ENCODE data around the gene LRRC61.

The LRRC61 gene

DNA sequence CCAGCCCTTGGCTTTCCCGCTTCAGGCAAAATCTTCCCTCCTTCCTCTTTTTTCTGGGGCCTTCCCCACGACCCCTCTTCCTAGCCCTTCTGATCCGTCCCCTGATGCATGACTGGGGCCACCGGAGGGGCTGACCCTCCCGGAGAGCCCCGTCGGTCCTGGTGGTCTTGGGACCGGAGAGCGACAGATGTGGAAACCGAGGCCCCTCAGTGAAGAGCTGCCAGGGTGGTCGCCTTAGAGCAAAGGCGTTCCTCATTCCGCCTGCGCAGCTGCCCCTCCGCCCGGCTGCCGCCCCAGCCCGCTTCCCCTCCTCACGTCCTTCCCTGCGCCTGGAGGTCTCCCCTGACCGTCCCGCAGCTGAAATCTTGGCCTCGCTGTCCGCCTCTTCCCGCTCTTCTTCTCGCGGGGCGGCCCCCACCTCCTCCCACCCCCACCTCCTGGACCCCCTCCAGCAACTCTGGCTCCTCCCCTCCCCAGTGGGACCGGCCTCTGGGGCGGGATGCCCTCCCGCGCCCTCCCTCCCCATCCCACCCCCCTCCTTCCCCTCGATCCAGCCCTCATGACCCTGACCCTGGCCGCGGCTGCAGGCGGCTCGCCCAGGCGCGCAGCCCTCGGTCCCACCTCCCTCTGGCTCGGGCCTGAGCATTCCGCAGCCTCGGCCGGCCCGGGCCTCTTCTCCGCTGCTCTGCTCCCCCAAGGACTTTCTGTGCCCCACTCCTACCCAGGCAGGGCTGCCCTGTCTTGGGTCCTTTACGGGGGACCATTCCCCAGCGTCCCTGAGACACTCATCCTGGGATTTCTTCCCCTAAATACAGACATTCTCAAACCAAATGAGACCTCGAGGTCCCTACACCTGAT lies 18.3 kb downstream of the LRRC61 start, which contains the start of gene RARRES2:
TSS of gene RARRES2 (minus strand) at position 367 of the 858 bp plus-strand sequence. CDS start 1,020 bp downstream, outside the sequence.
- Histone ChIP-seq H3K36me3 (ENCODE audit: control insufficient read depth in 1 of 2, insufficient read depth in 2 of 2, low read length in 2 of 2) (peaks cover 0 to 8% of the 10 kb centered on the region in 2 donors), H3K4me3 (ENCODE audit: low read depth in 1 of 2, low read length in 2 of 2) (peak within 1 kb of the TSS; percentile 55 to 72), H3K9me3 (ENCODE audit: control insufficient read depth in 1 of 2, low read length in 2 of 2) (peaks cover 0 to 3% of the 10 kb centered on the region in 2 donors), H3K27ac (ENCODE audit: low read length) (no peak within 1 kb of the TSS), H3K4me1 (ENCODE audit: control insufficient read depth in 1 of 2, insufficient read depth in 2 of 2, low read length in 2 of 2) (peaks cover 3 to 45% of the 10 kb centered on the region in 2 donors), H3K27me3 (ENCODE audit: low read depth, low read length) (no peaks in the 10 kb centered on the region)

DNA sequence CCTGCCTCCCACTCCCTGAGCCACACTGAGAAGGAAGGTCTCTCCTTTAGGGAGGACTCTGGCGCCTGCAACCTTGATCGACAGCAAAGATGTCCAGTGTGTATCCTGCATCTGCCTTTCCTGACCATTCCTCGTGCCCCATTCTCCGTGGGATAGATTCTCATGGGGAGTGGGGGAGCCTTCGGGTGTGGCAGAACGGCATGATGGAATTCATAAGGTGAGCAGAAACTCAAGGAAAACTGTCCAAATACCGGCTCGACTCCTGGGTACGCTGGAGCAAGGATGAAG lies 18.9 kb downstream of the LRRC61 start:
- H3K4me3 ChIP-seq (ENCODE audit: low read depth in 1 of 2, low read length in 2 of 2) = peak overlapping the region in 1 of 2 donors; percentile 38
- peaks cover 0 to 3% of the 10 kb centered on the region in 2 donors for H3K9me3 ChIP-seq (ENCODE audit: control insufficient read depth in 1 of 2, low read length in 2 of 2)
- peaks cover 0 to 8% of the 10 kb centered on the region in 2 donors for H3K36me3 ChIP-seq (ENCODE audit: control insufficient read depth in 1 of 2, insufficient read depth in 2 of 2, low read length in 2 of 2)
- H3K4me1 ChIP-seq (ENCODE audit: control insufficient read depth in 1 of 2, insufficient read depth in 2 of 2, low read length in 2 of 2) = peaks cover 3 to 40% of the 10 kb centered on the region in 2 donors
- no peaks in the 10 kb centered on the region for H3K27me3 ChIP-seq (ENCODE audit: low read depth, low read length)
- H3K27ac ChIP-seq (ENCODE audit: low read length) = no peak overlapping the region

DNA sequence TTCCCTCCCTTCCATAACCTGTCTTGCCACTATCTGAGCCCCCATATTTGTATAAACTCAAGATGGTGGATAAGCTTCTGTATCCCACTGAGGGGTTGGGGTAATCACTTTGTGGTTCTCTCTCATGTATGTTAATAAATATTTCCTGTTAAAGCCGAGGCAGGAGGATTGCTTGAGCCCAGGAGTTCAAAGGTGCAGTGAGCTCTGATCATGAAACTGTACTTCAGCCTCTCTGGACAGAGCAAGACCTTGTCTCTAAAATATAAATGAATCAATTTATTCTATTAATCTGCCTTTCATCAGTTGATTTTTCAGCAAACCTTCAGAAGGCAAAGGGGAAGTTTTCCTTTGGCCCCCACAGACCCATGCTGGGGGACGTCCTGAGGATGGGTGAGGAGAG lies 20.1 kb downstream of the LRRC61 start:
- Histone ChIP-seq H3K4me3 (ENCODE audit: low read depth in 1 of 2, low read length in 2 of 2) (no peak overlapping the region), H3K27ac (ENCODE audit: low read length) (no peak overlapping the region), H3K27me3 (ENCODE audit: low read depth, low read length) (no peaks in the 10 kb centered on the region), H3K9me3 (ENCODE audit: control insufficient read depth in 1 of 2, low read length in 2 of 2) (peaks cover 0 to 3% of the 10 kb centered on the region in 2 donors), H3K4me1 (ENCODE audit: control insufficient read depth in 1 of 2, insufficient read depth in 2 of 2, low read length in 2 of 2) (peaks cover 0 to 28% of the 10 kb centered on the region in 2 donors), H3K36me3 (ENCODE audit: control insufficient read depth in 1 of 2, insufficient read depth in 2 of 2, low read length in 2 of 2) (peaks cover 0 to 2% of the 10 kb centered on the region in 2 donors)

DNA sequence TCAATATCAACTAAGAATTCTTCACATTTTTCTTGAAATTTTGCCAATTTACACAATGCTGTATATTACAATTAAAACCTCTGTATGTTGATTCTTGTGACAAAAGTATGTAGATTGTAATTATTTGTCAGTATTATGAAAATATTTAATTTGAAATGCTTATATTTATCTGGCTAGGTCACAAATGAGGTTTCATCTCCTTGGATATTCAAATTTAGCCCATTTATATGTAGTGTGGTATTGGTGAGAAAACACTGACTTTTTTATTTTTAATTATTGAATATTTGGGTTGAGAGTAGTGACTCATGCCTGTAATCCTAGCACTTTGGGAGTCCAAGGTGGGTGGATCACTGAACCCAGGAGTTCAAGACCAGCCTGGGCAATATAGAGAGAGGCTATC lies 21.1 kb downstream of the LRRC61 start:
- no peaks in the 10 kb centered on the region for H3K27me3 ChIP-seq (ENCODE audit: low read depth, low read length)
- peaks cover 0 to 3% of the 10 kb centered on the region in 2 donors for H3K9me3 ChIP-seq (ENCODE audit: control insufficient read depth in 1 of 2, low read length in 2 of 2)
- peaks cover 0 to 17% of the 10 kb centered on the region in 2 donors for H3K4me1 ChIP-seq (ENCODE audit: control insufficient read depth in 1 of 2, insufficient read depth in 2 of 2, low read length in 2 of 2)
- no peak overlapping the region for H3K4me3 ChIP-seq (ENCODE audit: low read depth in 1 of 2, low read length in 2 of 2)
- H3K36me3 ChIP-seq (ENCODE audit: control insufficient read depth in 1 of 2, insufficient read depth in 2 of 2, low read length in 2 of 2) = no peaks in the 10 kb centered on the region
- H3K27ac ChIP-seq (ENCODE audit: low read length) = no peak overlapping the region

DNA sequence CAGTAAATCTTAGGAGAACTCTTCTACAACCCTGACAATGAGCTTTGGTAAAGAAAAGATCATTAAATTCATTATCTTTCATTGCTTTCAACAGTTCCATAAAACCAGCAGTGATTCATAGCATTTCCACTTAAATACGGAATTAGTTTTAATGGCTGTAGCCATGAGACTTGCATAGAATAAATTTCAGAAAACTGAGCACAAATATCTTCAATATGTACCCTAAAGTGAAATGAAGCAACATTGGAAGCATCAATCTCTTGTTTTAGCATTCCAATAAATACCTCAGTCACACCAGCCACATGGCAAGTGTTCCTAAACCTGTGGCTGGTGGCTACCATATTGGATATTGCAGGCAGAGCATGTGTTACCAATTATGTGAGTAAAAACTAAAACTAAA lies 21.9 kb downstream of the LRRC61 start:
- H3K27me3 ChIP-seq (ENCODE audit: low read depth, low read length) = no peaks in the 10 kb centered on the region

DNA sequence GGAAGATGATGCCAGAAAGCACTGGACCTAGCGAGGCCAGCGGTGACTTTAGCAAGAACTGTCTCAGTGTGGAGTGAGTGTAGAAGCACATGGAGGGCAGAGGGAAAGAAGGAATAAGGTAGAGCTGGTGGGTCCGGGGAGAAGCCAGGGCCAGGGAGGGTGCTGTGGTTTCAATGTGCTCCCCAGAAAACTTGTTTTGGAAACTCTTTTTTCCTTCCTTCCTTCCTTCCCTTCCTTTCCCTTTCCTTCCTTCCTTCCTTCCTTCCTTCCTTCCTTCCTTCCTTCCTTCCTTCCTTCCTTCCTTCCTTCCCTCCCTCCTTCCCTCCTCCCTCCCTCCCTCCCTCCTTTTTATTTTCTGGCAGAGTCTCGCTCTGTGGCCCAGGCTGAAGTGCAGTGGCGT lies 23.8 kb downstream of the LRRC61 start:
- Histone ChIP-seq H3K9me3 (ENCODE audit: control insufficient read depth in 1 of 2, low read length in 2 of 2) (peaks cover 0 to 3% of the 10 kb centered on the region in 2 donors), H3K27me3 (ENCODE audit: low read depth, low read length) (no peaks in the 10 kb centered on the region), H3K27ac (ENCODE audit: low read length) (no peak overlapping the region), H3K36me3 (ENCODE audit: control insufficient read depth in 1 of 2, insufficient read depth in 2 of 2, low read length in 2 of 2) (no peaks in the 10 kb centered on the region), H3K4me1 (ENCODE audit: control insufficient read depth in 1 of 2, insufficient read depth in 2 of 2, low read length in 2 of 2) (peaks cover 0 to 3% of the 10 kb centered on the region in 2 donors), H3K4me3 (ENCODE audit: low read depth in 1 of 2, low read length in 2 of 2) (no peak overlapping the region)

More for the DNA sequence above, 21.9 kb downstream of the LRRC61 start:
- no peak overlapping the region for H3K27ac ChIP-seq (ENCODE audit: low read length)
- H3K4me3 ChIP-seq (ENCODE audit: low read depth in 1 of 2, low read length in 2 of 2) = no peak overlapping the region
- H3K4me1 ChIP-seq (ENCODE audit: control insufficient read depth in 1 of 2, insufficient read depth in 2 of 2, low read length in 2 of 2) = peaks cover 0 to 10% of the 10 kb centered on the region in 2 donors
- H3K36me3 ChIP-seq (ENCODE audit: control insufficient read depth in 1 of 2, insufficient read depth in 2 of 2, low read length in 2 of 2) = no peaks in the 10 kb centered on the region
- peaks cover 0 to 3% of the 10 kb centered on the region in 2 donors for H3K9me3 ChIP-seq (ENCODE audit: control insufficient read depth in 1 of 2, low read length in 2 of 2)

DNA sequence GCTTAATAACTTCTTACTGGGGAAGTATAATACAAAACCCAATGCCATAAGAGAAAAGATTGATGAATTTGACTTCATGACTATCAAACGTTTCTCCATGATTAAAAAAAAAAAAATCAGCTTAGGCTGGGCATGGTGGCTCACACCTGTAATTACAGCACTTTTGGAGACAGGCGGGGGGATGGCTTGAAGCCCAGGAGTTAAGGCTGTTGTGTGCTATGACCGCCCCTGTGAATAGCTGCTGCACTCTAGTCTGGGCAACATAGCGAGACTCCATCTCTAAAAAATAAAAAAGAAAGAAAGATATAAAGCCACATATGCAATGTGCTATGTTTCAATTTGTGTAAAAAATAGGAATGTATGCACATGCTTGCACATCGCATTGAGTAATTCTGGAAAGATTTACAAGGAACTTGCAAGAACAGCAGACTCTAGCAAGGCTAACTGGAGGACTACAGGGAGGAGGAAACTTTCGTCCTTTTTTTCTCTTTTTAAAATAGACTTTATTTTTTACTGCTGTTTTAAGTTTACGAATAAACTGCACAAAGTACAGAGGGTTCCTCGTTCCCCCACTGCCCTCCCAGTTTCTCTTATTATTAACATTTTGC lies 28.5 kb downstream of the LRRC61 start:
- peaks cover 0 to 16% of the 10 kb centered on the region in 2 donors for H3K4me1 ChIP-seq (ENCODE audit: control insufficient read depth in 1 of 2, insufficient read depth in 2 of 2, low read length in 2 of 2)
- no peaks in the 10 kb centered on the region for H3K9me3 ChIP-seq (ENCODE audit: control insufficient read depth in 1 of 2, low read length in 2 of 2)
- H3K27me3 ChIP-seq (ENCODE audit: low read depth, low read length) = no peaks in the 10 kb centered on the region
- H3K27ac ChIP-seq (ENCODE audit: low read length) = no peak overlapping the region
- H3K4me3 ChIP-seq (ENCODE audit: low read depth in 1 of 2, low read length in 2 of 2) = no peak overlapping the region
- H3K36me3 ChIP-seq (ENCODE audit: control insufficient read depth in 1 of 2, insufficient read depth in 2 of 2, low read length in 2 of 2) = no peaks in the 10 kb centered on the region

DNA sequence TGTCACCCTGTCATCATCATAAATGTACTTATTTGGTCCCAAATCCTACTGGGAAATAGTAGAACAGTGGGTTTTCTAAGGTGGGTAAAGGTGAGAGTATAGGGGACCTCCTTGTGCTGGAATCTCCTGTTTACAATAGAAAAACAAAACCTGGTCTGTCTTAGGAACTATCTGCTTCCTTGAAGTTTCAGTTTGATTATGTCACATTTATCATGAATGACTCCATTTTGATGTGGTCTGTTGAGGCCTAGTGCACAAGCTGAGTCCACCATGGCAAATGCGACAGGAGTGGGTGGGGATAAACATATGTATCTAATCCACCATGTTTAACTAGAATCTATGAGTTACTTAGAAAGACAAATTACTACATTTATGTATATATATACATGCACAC lies 32.5 kb downstream of the LRRC61 start:
- Histone ChIP-seq H3K4me1 (ENCODE audit: control insufficient read depth in 1 of 2, insufficient read depth in 2 of 2, low read length in 2 of 2) (peaks cover 0 to 16% of the 10 kb centered on the region in 2 donors), H3K4me3 (ENCODE audit: low read depth in 1 of 2, low read length in 2 of 2) (no peak overlapping the region), H3K9me3 (ENCODE audit: control insufficient read depth in 1 of 2, low read length in 2 of 2) (no peaks in the 10 kb centered on the region), H3K27me3 (ENCODE audit: low read depth, low read length) (no peaks in the 10 kb centered on the region), H3K36me3 (ENCODE audit: control insufficient read depth in 1 of 2, insufficient read depth in 2 of 2, low read length in 2 of 2) (no peaks in the 10 kb centered on the region), H3K27ac (ENCODE audit: low read length) (no peak overlapping the region)

DNA sequence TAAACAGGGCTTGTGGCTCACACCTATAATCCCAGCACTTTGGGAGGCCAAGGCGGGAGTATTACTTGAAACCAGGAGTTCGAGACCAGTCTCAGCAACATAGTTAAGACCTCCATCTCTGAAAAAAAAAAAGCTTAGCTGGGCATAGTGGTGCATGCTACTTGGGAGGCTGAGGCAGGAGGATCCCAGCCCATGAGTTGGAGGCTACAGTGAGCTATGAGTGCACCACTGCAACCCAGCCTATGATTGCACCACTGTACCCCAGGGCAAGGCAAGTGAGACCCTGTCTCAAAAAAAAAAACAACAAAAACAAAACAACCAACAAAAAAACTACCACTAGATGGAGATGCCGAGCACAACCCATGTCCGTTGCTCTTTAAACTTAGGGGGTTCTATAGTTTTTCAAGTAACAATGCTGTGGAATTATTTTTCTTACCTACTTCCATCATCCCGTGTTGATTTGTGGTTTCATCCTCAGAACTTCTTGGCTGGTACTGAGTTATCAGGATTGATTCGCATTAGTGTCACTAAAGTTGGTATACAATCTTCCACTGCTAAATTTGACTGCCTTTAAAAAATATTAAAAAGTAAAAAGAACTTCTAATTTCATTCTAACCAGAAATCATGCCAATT lies 33.2 kb downstream of the LRRC61 start:
- peaks cover 0 to 22% of the 10 kb centered on the region in 2 donors for H3K4me1 ChIP-seq (ENCODE audit: control insufficient read depth in 1 of 2, insufficient read depth in 2 of 2, low read length in 2 of 2)

DNA sequence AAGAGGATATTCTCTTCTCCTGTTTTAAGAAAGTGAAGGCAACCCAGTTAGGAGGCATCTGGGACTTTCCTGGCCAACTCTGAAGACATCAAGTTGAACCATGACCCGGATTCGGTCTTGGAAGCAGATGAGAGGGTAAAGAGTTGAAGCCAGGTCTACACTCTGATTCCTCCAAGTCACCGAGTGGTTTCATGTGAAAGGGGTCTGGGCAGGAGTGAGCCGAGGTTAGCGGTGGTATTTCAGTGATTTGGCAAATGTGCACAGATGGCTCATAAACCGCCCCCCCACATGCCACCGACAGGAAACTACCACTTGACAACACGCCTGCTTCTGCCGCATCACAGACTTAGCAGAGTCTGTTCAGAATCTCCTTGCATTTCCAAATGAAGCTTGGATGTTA lies 34.1 kb downstream of the LRRC61 start:
- H3K4me1 ChIP-seq (ENCODE audit: control insufficient read depth in 1 of 2, insufficient read depth in 2 of 2, low read length in 2 of 2) = peaks cover 0 to 22% of the 10 kb centered on the region in 2 donors
- H3K27ac ChIP-seq (ENCODE audit: low read length) = no peak overlapping the region
- H3K27me3 ChIP-seq (ENCODE audit: low read depth, low read length) = no peaks in the 10 kb centered on the region
- no peaks in the 10 kb centered on the region for H3K36me3 ChIP-seq (ENCODE audit: control insufficient read depth in 1 of 2, insufficient read depth in 2 of 2, low read length in 2 of 2)
- no peak overlapping the region for H3K4me3 ChIP-seq (ENCODE audit: low read depth in 1 of 2, low read length in 2 of 2)
- no peaks in the 10 kb centered on the region for H3K9me3 ChIP-seq (ENCODE audit: control insufficient read depth in 1 of 2, low read length in 2 of 2)

More for the DNA sequence above, 33.2 kb downstream of the LRRC61 start:
- Histone ChIP-seq H3K4me3 (ENCODE audit: low read depth in 1 of 2, low read length in 2 of 2) (no peak overlapping the region), H3K27ac (ENCODE audit: low read length) (no peak overlapping the region), H3K36me3 (ENCODE audit: control insufficient read depth in 1 of 2, insufficient read depth in 2 of 2, low read length in 2 of 2) (no peaks in the 10 kb centered on the region), H3K9me3 (ENCODE audit: control insufficient read depth in 1 of 2, low read length in 2 of 2) (no peaks in the 10 kb centered on the region), H3K27me3 (ENCODE audit: low read depth, low read length) (no peaks in the 10 kb centered on the region)

DNA sequence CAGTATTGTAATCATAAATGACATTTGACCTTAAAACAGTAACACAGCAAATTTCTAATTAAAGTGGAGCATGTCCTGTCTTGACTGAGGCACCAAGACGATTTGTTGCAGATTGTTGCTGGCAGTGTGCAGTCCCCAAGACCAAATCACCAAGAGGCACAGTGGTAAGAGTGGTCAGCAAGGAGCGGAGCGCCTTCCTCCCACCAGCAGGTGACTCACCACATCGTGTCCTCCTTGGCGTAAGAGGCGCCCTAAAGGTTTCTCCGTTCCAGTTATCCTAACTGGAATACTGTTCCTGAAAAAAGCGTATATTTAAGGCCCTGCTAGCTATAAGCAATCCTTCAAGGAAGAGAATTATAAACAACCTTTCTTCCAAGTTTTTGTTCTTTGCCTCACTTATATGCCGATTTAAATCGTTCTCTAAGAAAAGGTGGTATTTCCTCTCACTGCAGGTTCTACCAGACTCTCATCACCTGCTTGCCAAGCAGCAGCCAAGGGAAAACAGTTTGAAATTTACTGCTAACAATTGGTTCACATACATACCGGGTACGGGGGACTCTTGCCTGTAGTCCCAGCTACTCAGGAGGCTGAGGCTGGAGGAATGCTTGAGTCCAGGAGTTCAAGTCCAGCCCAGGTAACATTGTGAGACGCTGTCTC lies 34.7 kb downstream of the LRRC61 start:
- Histone ChIP-seq H3K27me3 (ENCODE audit: low read depth, low read length) (no peaks in the 10 kb centered on the region), H3K27ac (ENCODE audit: low read length) (no peak overlapping the region), H3K4me3 (ENCODE audit: low read depth in 1 of 2, low read length in 2 of 2) (no peak overlapping the region), H3K9me3 (ENCODE audit: control insufficient read depth in 1 of 2, low read length in 2 of 2) (no peaks in the 10 kb centered on the region), H3K36me3 (ENCODE audit: control insufficient read depth in 1 of 2, insufficient read depth in 2 of 2, low read length in 2 of 2) (no peaks in the 10 kb centered on the region), H3K4me1 (ENCODE audit: control insufficient read depth in 1 of 2, insufficient read depth in 2 of 2, low read length in 2 of 2) (peaks cover 0 to 22% of the 10 kb centered on the region in 2 donors)

Data from muscle layer of duodenum (tissue), 2 donors.